Stimulated activated CD4-positive, alpha-beta T cell treated with anti-CD3 and anti-CD28 coated beads, Interleukin-15, amount 100 ng/mL, for 24 hours (primary cell): ENCODE data around the gene LSMEM2.
A peak's percentile ranks its signal among the peaks of the same experiment; 100 is the strongest.
"Not testable (repeated sequence)": the region's sequence is repeated elsewhere in the genome, so short reads cannot be mapped to it uniquely, and the experiment has no call there.

Experiments used
- DNase-seq: peaks from one replicate; pipeline ENCODE4 v3.0.0-alpha.2; 2020

LSMEM2 gene

GRCh38 chr3:50266017-50266416, 12.9 kb upstream of the LSMEM2 start:
- no peak for DNase-seq

- DNase-seq = no peak
These were observed 12.1 kb upstream of the LSMEM2 start for GRCh38 chr3:50266836-50267235.

GRCh38 chr3:50267280-50267913, 11.5 kb upstream of the LSMEM2 start:
- no peak for DNase-seq

- no peak for DNase-seq
These were observed 10.6 kb upstream of the LSMEM2 start for GRCh38 chr3:50268276-50268675.

- no peak for DNase-seq
These were observed 10.0 kb upstream of the LSMEM2 start, which contains the start of gene SEMA3B for GRCh38 chr3:50268703-50269451. SEMA3B (plus strand) TSS chr3:50269147; CDS start chr3:50269241, 94 bp downstream.

GRCh38 chr3:50269460-50269859, 9.4 kb upstream of the LSMEM2 start:
- DNase-seq = no peak

- DNase-seq = no peak
These were observed 8.9 kb upstream of the LSMEM2 start for GRCh38 chr3:50269977-50270413.

GRCh38 chr3:50270422-50271224, 8.3 kb upstream of the LSMEM2 start:
- DNase-seq = no peak

GRCh38 chr3:50271314-50271936, 7.5 kb upstream of the LSMEM2 start:
- DNase-seq = no peak

GRCh38 chr3:50272538-50272910, 6.4 kb upstream of the LSMEM2 start:
- DNase-seq = not testable (repeated sequence)

GRCh38 chr3:50272911-50273688, 5.8 kb upstream of the LSMEM2 start:
- DNase-seq = peak; percentile 92

- DNase-seq = no peak
These were observed 5.2 kb upstream of the LSMEM2 start for GRCh38 chr3:50273689-50274065.

GRCh38 chr3:50274371-50275104, 4.3 kb upstream of the LSMEM2 start:
- DNase-seq = peak; percentile 85

- DNase-seq = no peak
These were observed 3.5 kb upstream of the LSMEM2 start for GRCh38 chr3:50275141-50275995.

GRCh38 chr3:50275996-50276761, 2.7 kb upstream of the LSMEM2 start:
- peak; percentile 57 for DNase-seq

GRCh38 chr3:50276762-50277101, 2.2 kb upstream of the LSMEM2 start:
- no peak for DNase-seq

GRCh38 chr3:50278123-50278879, 586 bp upstream of the LSMEM2 start:
- no peak for DNase-seq

- no peak for DNase-seq
These were observed 549 bp downstream of the LSMEM2 start for GRCh38 chr3:50279255-50280016.
